Measurements from ENCODE around the gene PAPSS2.
"Not testable (repeated sequence)": the region's sequence is repeated elsewhere in the genome, so short reads cannot be mapped to it uniquely, and the experiment has no call there.

Gene PAPSS2

GRCh38 chr10:87659571-87660483, at the start of gene PAPSS2:
PAPSS2 (plus strand) TSS chr10:87659878; CDS start chr10:87659982, 104 bp downstream.
- DNase-seq, result no peak

- not testable (repeated sequence) for DNase-seq
These were observed 48.3 kb upstream of the PAPSS2 start for GRCh38 chr10:87611341-87611740.

DNA sequence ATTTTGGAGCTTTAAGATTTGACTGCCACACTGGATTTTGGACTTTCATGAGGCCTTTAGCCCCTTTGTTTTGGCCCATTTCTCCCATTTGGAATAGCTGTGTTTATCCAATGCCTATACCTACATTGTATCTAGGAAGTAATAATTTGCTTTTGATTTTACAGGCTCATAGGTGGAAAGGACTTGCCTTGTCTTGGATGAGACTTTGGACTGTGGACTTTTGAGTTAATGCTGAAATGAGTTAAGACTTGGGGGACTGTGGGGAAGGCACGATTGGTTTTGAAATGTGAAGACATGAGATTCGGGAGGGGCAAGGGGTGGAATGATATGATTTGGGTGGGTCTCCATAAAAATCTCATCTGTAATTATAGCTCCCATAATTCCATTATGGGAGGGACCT, 47.6 kb upstream of the PAPSS2 start:
- DNase-seq, result no peak

- DNase-seq, result no peak
These were observed 45.9 kb upstream of the PAPSS2 start for GRCh38 chr10:87613751-87614150.

GRCh38 chr10:87615856-87616255, 43.8 kb upstream of the PAPSS2 start:
- no peak for DNase-seq

DNA sequence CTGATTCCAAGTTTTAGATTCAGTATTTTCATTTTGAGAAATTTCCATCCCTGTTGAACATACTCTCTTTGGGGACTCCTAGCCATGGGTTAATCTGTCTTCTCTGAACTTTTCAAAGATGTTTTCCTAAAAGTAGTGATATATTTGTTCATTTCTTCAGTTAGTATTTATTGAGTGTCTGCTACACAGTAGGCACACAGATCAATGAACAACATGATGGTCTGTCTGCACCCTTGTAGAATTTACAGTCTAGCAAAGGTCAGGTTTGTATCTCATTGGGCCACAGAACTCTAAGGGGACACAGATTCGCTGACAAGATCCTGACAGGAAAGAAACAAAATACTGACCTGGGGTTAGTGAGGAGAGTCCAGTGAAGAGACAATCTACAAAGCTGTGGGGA, 42.2 kb upstream of the PAPSS2 start:
- DNase-seq, result no peak

DNA sequence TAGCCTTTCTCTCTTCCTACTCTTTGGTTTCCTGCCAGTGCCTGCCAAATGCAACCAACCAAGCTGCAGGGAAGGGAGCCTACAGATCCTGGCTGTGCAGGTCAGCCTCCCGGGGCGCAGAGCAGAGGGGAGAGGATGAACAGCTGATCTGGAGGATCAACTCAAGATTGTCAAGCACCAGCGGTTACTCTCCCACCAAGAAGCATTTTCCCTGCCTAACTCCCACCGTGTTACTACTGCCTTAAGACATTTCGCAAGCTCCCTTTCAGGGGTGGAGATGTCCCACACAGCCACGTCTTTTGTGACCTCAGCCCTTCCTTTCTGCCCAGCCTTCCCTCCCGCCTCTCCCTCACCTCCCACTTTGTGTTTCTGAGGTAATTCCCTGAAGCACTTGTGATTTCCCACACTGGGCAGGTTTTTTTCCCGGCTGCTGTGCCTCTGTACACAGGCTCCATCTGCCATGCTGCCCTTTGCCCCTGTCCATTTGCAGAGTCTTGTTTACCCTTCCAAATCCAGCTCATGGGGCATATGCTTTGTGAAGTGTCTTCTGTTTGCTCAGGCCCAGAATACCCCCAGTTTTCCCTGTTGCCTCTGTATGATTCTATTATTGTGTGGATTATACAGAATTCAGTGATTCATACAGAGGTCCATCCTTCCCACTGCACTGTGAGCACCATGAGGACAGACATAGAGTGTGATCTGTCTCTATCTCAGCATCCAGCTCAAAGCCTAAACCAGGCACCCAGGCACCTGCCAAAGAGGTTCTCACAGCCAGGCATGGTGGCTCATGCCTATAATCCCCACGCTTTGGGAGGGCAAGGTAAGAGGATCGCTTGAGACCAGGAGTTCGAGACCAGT, 40.9 kb upstream of the PAPSS2 start:
- DNase-seq, result no peak

GRCh38 chr10:87619705-87620104, 40.0 kb upstream of the PAPSS2 start:
- no peak for DNase-seq

DNA sequence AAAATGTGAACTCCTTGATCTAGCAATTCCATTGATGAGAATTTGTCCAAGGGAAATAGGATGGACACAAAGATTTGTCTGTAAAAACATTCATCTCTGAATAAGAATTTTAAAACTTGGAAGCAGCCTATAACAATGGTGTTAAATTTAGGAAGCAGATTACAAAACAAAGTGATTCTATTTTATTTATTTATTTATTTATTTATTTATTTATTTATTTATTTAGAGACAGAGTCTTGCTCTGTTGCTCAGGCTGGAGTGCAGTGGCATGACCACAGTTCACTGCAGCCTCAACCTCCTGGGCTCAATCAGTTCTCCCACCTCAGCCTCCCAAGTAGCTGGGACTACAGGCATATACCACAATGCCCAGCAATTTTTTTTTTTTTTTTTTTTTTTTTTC, 38.2 kb upstream of the PAPSS2 start:
- not testable (repeated sequence) for DNase-seq

- no peak for DNase-seq
These were observed 37.2 kb upstream of the PAPSS2 start for GRCh38 chr10:87622314-87623004.

DNA sequence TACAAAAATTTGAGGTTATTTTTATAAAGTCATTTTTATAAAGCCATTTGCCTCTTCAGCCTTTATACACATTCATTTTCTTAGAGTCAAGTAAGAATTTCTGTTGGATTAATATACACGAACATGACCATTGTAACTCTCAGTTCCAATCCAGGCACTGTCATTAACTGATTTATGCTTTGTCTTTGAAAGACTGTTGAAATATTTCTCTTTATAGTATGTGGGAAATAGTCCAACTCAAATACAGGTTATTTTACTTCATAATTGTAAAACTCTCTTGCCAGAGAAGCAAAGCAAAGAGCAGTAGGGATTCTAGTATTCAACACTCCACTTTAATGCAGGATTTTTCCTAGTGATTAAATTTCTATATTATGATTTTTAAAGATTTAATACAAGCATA, 36.5 kb upstream of the PAPSS2 start:
- DNase-seq, result no peak

DNA sequence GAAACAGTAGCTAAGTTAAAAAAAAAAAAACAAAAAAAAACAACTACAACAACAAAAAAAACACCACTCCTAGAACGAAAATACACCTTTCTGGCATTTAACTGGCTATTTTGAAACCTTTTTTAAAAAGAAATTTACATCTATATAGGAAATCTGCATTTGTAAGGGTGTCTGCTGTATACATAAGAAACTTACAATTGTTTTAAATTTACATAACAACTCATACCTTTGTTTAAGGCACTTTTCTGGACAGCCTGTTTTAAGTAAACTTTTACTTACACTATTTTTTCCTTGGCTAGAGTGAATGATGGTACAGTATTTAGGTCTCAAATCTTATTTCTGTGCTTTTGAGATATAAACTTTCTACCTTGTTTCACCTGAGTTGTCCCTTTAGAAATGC, 34.0 kb upstream of the PAPSS2 start:
- no peak for DNase-seq

GRCh38 chr10:87626422-87626892, 33.2 kb upstream of the PAPSS2 start:
- no peak for DNase-seq

DNA sequence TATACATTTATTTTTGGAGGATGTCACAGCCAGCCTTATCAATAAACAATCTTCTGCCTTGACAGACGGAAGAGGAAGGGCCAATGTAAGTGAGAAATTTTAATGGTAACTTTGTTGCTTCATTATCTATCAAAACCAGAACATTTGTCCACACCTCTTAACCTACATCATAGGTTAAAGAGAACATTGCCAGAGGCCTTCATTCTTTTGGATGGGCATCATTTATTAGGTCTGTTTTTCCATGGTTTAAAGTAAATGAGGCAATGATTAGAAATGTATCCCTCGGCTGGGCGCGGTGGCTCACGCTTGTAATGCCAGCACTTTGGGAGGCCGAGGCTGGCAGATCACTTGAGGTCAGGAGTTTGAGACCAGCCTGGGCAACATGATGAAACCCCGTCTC, 29.5 kb upstream of the PAPSS2 start:
- no peak for DNase-seq

GRCh38 chr10:87632454-87632853, 27.2 kb upstream of the PAPSS2 start:
- no peak for DNase-seq

GRCh38 chr10:87634311-87634710, 25.4 kb upstream of the PAPSS2 start:
- no peak for DNase-seq

GRCh38 chr10:87635498-87636312, 24.0 kb upstream of the PAPSS2 start:
- DNase-seq, result no peak

GRCh38 chr10:87636313-87636915, 23.3 kb upstream of the PAPSS2 start:
- no peak for DNase-seq

DNA sequence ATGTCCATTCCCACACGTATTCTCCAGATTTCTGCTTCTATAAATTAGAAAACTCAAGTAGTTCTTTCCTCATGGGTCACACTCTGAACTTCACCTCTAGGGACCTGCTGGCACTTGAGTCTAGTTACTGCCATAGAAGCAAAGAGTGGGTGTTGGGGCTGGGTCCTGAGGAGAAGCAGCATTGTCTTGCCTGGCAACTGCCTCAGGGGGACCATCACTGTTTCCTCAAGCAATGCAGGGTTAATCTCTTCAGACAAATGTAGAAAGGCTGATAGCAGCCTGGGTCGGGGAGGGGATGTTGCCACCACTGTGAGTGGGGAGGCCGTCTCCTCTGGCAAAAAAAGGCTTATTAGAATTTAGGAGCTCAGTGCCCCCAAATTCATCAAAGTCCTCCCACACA, 20.2 kb upstream of the PAPSS2 start:
- no peak for DNase-seq

- no peak for DNase-seq
These were observed 19.6 kb upstream of the PAPSS2 start for GRCh38 chr10:87640043-87640442.

DNA sequence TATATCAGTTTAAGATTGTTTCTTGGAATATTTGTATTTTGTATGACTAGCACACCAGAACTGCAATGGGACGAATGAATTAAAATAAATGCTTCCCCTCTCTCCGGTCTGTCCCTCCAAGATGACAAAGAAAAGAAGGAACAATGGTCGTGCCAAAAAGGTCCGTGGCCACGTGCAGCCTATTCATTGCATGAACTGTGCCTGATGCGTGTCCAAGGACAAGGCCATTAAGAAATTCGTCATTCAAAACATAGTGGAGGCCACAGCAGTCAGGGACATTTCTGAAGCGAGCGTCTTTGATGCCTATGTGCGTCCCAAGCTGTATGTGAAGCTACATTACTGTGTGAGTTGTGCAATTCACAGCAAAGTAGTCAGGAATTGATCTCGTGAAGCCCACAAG, 17.2 kb upstream of the PAPSS2 start:
- no peak for DNase-seq

- no peak for DNase-seq
These were observed 16.7 kb upstream of the PAPSS2 start for GRCh38 chr10:87642988-87643387.

Data from COR-L47 (cell line).